Breast epithelium (tissue), 4 donors: ENCODE results near the gene TTPAL. TPM values are rescaled to one million over a fixed set of nuclear protein-coding genes. Genes with fewer than 3 reads are reported as not detected.
"Not testable (repeated sequence)": the region's sequence is repeated elsewhere in the genome, so short reads cannot be mapped to it uniquely, and the experiment has no call there.

Source experiments
- DNase-seq, 2 donors: peaks; one replicate each; pipeline ENCODE4 v3.0.0-alpha.2; 2019; ENCODE audit warnings: low spot score in 2 of 2
- H3K27ac ChIP-seq, 2 donors: fragments of 200-600 bp; sonication (generic) in 1 of 2; one replicate each; pipeline ENCODE4 v1.5.1; 2016 to 2019; ENCODE audit warnings: mild to moderate bottlenecking in 1 of 2
- H3K27me3 ChIP-seq, 2 donors: fragments of 200-600 bp; sonication (generic) in 1 of 2; one replicate each; pipeline versions ENCODE4 v1.5.1 to v1.6.0; 2017 to 2019; ENCODE audit warnings: control low read depth in 1 of 2, mild to moderate bottlenecking in 1 of 2
- H3K36me3 ChIP-seq: fragments of 200-600 bp; one replicate; pipeline ENCODE4 v1.5.1; 2019
- H3K4me1 ChIP-seq, 2 donors: fragments of 200-600 bp; sonication (generic); one replicate each; pipeline ENCODE4 v1.5.1; 2016 to 2019; ENCODE audit warnings: control low read depth in 1 of 2
- H3K4me3 ChIP-seq, 3 donors: fragments of 200-600 bp; sonication (generic); 1 replicate in 2 of 3; 2 replicates in 1 of 3; pipeline ENCODE4 v1.5.1; 2016 to 2019; ENCODE audit warnings: mild to moderate bottlenecking in 3 of 3, moderate library complexity in 2 of 3
- H3K9me3 ChIP-seq, 2 donors: fragments of 200-600 bp; sonication (generic) in 1 of 2; one replicate each; pipeline ENCODE4 v1.5.1; 2016 to 2019; ENCODE audit warnings: control low read depth in 1 of 2
- POLR2A ChIP-seq: fragments of 450-650 bp; IDR thresholded peaks from one replicate; pipeline ENCODE4 v1.6.1; 2016; ENCODE audit warnings: antibody characterized with exemption, mild to moderate bottlenecking, moderate library complexity
- POLR2AphosphoS5 ChIP-seq, 3 donors: sonication (generic); formaldehyde crosslinking; IDR thresholded peaks; one replicate each; pipeline ENCODE4 v1.6.1; 2017; ENCODE audit warnings: antibody characterized with exemption in 3 of 3
- intact Hi-C: fragments of 100-400 bp; cut with DNase I; formaldehyde crosslinking; loops from one replicate; pipeline ENCODE4 v1.15.1; 2023; ENCODE audit warnings: low total_unique reads
- total RNA-seq, 3 donors: library from RNA; depleted of rRNA; stranded (reverse); fragments of >200 nt; gene quantifications; one replicate each; pipeline ENCODE4 v1.1.0, GENCODE V29; 2016
- TF ChIP-seq, protein P1 (sequence below), 3 donors: fragments of 450-650 bp; IDR thresholded peaks; one replicate each; pipeline ENCODE4 v1.5.1; 2016 to 2017; ENCODE audit warnings: antibody characterized with exemption in 3 of 3, mild to moderate bottlenecking in 3 of 3, moderate library complexity in 3 of 3

The TTPAL gene
- total RNA-seq, 3 donors from 2014 or later = 13.5 to 40.8 (median 14.7) TPM

DNA sequence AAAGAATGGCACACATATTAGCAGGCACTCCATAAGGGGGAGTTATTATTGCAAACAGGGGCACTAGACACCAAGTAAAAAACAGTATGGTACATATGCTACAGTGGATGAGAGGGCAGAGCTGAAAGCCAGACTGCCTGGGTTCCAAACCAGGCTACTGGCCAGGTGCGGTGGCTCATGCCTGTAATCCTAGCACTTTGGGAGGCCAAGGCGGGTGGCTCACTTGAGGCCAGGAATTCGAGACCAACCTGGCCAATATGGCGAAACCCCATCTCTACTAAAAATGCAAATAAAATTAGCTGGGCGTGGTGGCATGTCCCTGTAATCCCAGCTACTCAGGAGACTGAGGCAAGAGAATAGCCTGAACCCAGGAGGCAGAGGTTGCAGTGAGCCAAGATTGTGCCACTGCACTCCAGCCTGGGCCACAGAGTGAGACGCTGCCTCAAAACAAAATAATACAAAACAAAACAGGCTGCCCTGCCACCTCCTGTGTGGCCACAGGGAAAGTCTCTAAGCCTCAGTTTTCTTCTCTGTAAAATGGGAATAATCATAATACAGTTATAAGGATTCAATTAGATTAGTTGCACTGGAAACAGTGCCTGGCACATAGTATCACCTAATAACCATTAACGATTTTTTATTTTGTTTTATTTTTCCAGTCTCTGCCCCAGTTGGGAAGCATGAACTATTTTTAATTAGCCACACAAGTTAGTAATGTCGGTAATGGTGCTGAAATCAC lies 7.5 kb upstream of the TTPAL start:
- no peak for DNase-seq
- intact Hi-C loops = no loop called here
- H3K27ac ChIP-seq = peak overlapping the region in 1 of 2 donors; percentile 62
- H3K27me3 ChIP-seq = no peaks in the 10 kb centered on the region
- no peak overlapping the region for H3K4me3 ChIP-seq
- no peaks in the 10 kb centered on the region for H3K36me3 ChIP-seq
- TF ChIP-seq, protein P1, sequence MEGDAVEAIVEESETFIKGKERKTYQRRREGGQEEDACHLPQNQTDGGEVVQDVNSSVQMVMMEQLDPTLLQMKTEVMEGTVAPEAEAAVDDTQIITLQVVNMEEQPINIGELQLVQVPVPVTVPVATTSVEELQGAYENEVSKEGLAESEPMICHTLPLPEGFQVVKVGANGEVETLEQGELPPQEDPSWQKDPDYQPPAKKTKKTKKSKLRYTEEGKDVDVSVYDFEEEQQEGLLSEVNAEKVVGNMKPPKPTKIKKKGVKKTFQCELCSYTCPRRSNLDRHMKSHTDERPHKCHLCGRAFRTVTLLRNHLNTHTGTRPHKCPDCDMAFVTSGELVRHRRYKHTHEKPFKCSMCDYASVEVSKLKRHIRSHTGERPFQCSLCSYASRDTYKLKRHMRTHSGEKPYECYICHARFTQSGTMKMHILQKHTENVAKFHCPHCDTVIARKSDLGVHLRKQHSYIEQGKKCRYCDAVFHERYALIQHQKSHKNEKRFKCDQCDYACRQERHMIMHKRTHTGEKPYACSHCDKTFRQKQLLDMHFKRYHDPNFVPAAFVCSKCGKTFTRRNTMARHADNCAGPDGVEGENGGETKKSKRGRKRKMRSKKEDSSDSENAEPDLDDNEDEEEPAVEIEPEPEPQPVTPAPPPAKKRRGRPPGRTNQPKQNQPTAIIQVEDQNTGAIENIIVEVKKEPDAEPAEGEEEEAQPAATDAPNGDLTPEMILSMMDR (IDR thresholded peaks at IDR 0.05) = no peak
- no peaks in the 10 kb centered on the region for H3K4me1 ChIP-seq
- H3K9me3 ChIP-seq = no peaks in the 10 kb centered on the region

DNA sequence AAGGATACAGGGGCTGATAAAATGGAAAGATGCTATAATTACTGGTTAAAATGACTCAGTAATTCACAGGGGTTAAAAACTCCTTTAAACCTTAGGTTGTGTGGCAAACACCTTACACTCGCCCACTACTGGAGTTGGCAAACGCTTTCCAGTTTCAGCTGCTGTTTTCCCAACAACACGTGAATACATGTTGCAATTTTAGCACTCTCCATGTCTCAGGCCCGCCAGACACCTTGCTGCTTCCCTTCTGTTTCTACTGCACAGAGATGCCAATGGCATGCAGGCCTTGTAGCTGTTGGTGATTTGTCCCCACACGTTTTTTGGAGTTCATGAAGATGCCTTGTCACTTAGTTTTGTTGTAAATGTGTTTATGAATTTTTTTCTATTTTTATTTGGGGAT lies 5.3 kb upstream of the TTPAL start:
- H3K27ac ChIP-seq = no peak overlapping the region
- no peaks in the 10 kb centered on the region for H3K36me3 ChIP-seq
- no peak for TF ChIP-seq POLR2AphosphoS5 (IDR thresholded peaks at IDR 0.05)
- TF ChIP-seq, protein P1 (IDR thresholded peaks at IDR 0.05) = no peak
- TF ChIP-seq POLR2A = no peak
- H3K27me3 ChIP-seq = no peaks in the 10 kb centered on the region
- DNase-seq = no peak
- no peaks in the 10 kb centered on the region for H3K9me3 ChIP-seq
- no peak overlapping the region for H3K4me3 ChIP-seq
- no peaks in the 10 kb centered on the region for H3K4me1 ChIP-seq
- intact Hi-C loops = loop anchor here (10.0 kb wide), 1 partner anchor 1894 kb away; no protein-coding TSS in a partner anchor

DNA sequence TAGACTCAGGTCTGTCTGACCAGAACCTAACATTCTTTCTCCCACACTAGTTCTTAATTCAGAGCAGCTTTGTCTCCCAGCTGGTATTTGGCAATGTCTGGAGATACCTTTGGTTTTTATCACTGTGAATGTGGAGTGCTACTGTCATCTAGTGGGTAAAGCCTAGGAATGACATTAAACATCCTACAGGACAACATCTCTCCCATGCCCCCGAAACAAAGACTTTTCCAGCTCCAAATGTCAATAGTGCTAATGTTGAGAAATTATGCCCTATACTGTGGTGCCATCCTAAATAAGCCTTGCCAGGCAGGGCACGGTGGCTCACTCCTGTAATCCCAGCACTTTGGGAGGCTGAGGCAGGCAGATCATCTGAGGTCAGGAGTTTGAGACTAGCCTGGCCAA lies 4.2 kb upstream of the TTPAL start:
- Histone ChIP-seq H3K4me1 (peaks cover 0 to 2% of the 10 kb centered on the region in 2 donors), H3K4me3 (no peak overlapping the region), H3K9me3 (no peaks in the 10 kb centered on the region), H3K36me3 (no peaks in the 10 kb centered on the region), H3K27ac (no peak overlapping the region), H3K27me3 (no peaks in the 10 kb centered on the region)
- intact Hi-C loops = loop anchor here (10.0 kb wide), 1 partner anchor 1893 kb away; no protein-coding TSS in a partner anchor
- TF ChIP-seq, protein P1 (IDR thresholded peaks at IDR 0.05) = peak in 2 of 3 donors; percentile 34 to 39
- TF ChIP-seq POLR2AphosphoS5 (IDR thresholded peaks at IDR 0.05) = no peak
- DNase-seq = no peak

DNA sequence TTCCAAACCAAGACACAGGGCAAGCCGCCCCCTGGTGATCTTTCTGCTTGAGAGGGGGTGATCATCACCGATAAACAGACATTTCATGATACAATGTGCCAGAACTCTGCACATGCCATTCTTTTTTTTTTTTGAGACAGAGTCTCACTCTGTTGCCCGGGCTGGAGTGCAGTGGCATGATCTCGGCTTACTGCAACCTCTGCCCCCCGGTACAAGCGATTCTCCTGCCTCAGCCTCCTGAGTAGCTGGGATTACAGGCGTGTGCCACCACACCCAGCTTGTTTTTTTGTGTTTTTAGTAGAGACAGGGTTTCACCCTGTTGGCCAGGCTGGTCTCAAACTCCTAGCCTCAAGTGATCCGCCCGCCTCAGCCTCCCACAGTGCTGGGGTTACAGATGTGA lies 3.4 kb upstream of the TTPAL start:
- intact Hi-C loops = loop anchor here (10.0 kb wide), 1 partner anchor 1893 kb away; no protein-coding TSS in a partner anchor
- not testable (repeated sequence) for H3K27me3 ChIP-seq, H3K4me1 ChIP-seq, DNase-seq, H3K36me3 ChIP-seq, H3K27ac ChIP-seq, H3K4me3 ChIP-seq, H3K9me3 ChIP-seq

DNA sequence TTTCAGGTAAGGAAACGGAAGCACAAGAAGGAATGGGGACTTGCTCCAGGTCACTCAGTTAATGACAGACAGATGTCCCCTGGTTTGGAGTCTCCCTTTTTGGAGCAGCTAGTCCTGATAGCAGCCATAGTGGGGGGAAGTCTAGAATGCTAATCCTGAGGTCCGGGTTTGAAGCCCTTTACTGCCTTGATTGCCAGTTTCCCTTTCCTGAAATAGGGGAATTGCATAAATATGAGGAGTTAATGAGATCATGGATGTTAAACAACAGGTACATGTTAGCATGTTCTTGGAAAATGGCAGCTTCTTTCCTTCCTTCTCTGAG lies 341 bp upstream of the TTPAL start:
- TF ChIP-seq POLR2AphosphoS5 (IDR thresholded peaks at IDR 0.05) (no peak), POLR2A (no peak)
- TF ChIP-seq, protein P1 (IDR thresholded peaks at IDR 0.05) = no peak
- Histone ChIP-seq H3K27me3 (no peaks in the 10 kb centered on the region), H3K9me3 (no peaks in the 10 kb centered on the region), H3K4me1 (peaks cover 0 to 4% of the 10 kb centered on the region in 2 donors), H3K36me3 (peaks cover 4% of the 10 kb centered on the region), H3K4me3 (peak overlapping the region; percentile 66 to 83 (median 83)), H3K27ac (peak overlapping the region; percentile 92 to 93)
- intact Hi-C loops = loop anchor here (10.0 kb wide), 1 partner anchor 1889 kb away; no protein-coding TSS in a partner anchor
- DNase-seq = no peak
